HFFc6 (cell line): Measurements from ENCODE around the gene ERGIC3. TPM values are rescaled to one million over a fixed set of nuclear protein-coding genes. Genes with fewer than 3 reads are reported as not detected.
A peak's percentile ranks its signal among the peaks of the same experiment; 100 is the strongest.

Experiments used
- DNase-seq: peaks from one replicate; pipeline ENCODE4 v3.0.0-alpha.2; 2018
- H3K27ac Mint-ChIP-seq: 2 replicates; pipeline ENCODE4 v1.8.0; 2020; ENCODE audit warnings: mild to moderate bottlenecking, mixed read lengths
- H3K27me3 Mint-ChIP-seq: 2 replicates; pipeline ENCODE4 v1.8.0; 2021; ENCODE audit warnings: mild to moderate bottlenecking, moderate library complexity, mixed read lengths; ENCODE audit not compliant: insufficient read depth
- H3K36me3 Mint-ChIP-seq: 2 replicates; pipeline ENCODE4 v1.8.0; 2021; ENCODE audit warnings: low read depth, mixed read lengths
- H3K4me1 Mint-ChIP-seq: 2 replicates; pipeline ENCODE4 v1.8.0; 2020; ENCODE audit warnings: low read depth, mixed read lengths
- H3K4me3 Mint-ChIP-seq: 2 replicates; pipeline ENCODE4 v1.8.0; 2020; ENCODE audit warnings: mild to moderate bottlenecking, moderate library complexity, mixed read lengths
- H3K9me3 Mint-ChIP-seq: 2 replicates; pipeline ENCODE4 v1.8.0; 2020; ENCODE audit warnings: mild to moderate bottlenecking, mixed read lengths
- CTCF ChIP-seq: fragments of 200-600 bp; sonication (generic); IDR thresholded peaks from 2 replicates; pipeline ENCODE4 v1.5.0; 2021; ENCODE audit warnings: antibody characterized with exemption, mild to moderate bottlenecking
- total RNA-seq, 6 experiments: library from RNA; stranded (reverse); fragmentation: NEBNext Ultra II Directional; extraction: Animal tissue kit (Norgen Biotek cat#: 25700); gene quantifications; 2 replicates in 1 of 6; 3 replicates in 5 of 6; pipeline ENCODE4 v1.2.3, GENCODE V29; 2021

ERGIC3 gene
- total RNA-seq, 6 experiments from 2014 or later, result 231 to 275 (median 239) TPM

GRCh38 chr20:35600993-35601973, 59.4 kb downstream of the ERGIC3 start:
- Mint-ChIP-seq H3K4me1 (no peaks in the 10 kb centered on the region), H3K9me3 (no peaks in the 10 kb centered on the region), H3K4me3 (peak overlapping the region; percentile 74), H3K27me3 (peaks cover 40% of the 10 kb centered on the region), H3K27ac (no peak overlapping the region), H3K36me3 (no peaks in the 10 kb centered on the region)
- peak; percentile 25 for DNase-seq
- TF ChIP-seq CTCF, result peak; percentile 42

GRCh38 chr20:35601990-35602389, 60.1 kb downstream of the ERGIC3 start:
- H3K27ac Mint-ChIP-seq, result no peak overlapping the region
- H3K4me3 Mint-ChIP-seq, result no peak overlapping the region
- peaks cover 37% of the 10 kb centered on the region for H3K27me3 Mint-ChIP-seq
- H3K9me3 Mint-ChIP-seq, result no peaks in the 10 kb centered on the region
- peaks cover 3% of the 10 kb centered on the region; the same call in 1 of the 2 replicates for H3K4me1 Mint-ChIP-seq
- DNase-seq, result no peak
- H3K36me3 Mint-ChIP-seq, result no peaks in the 10 kb centered on the region
- no peak for TF ChIP-seq CTCF

GRCh38 chr20:35602851-35603495, 61.1 kb downstream of the ERGIC3 start:
- no peak for DNase-seq
- Mint-ChIP-seq H3K27ac (no peak overlapping the region), H3K9me3 (no peaks in the 10 kb centered on the region), H3K36me3 (no peaks in the 10 kb centered on the region), H3K4me1 (peaks cover 6% of the 10 kb centered on the region; the same call in 1 of the 2 replicates), H3K4me3 (no peak overlapping the region), H3K27me3 (peaks cover 35% of the 10 kb centered on the region)
- no peak for TF ChIP-seq CTCF

GRCh38 chr20:35603695-35604448, 62.0 kb downstream of the ERGIC3 start:
- no peaks in the 10 kb centered on the region for H3K9me3 Mint-ChIP-seq
- DNase-seq, result no peak
- peaks cover 29% of the 10 kb centered on the region for H3K27me3 Mint-ChIP-seq
- H3K36me3 Mint-ChIP-seq, result no peaks in the 10 kb centered on the region
- TF ChIP-seq CTCF, result no peak
- peaks cover 6% of the 10 kb centered on the region; the same call in 1 of the 2 replicates for H3K4me1 Mint-ChIP-seq
- no peak overlapping the region for H3K4me3 Mint-ChIP-seq
- H3K27ac Mint-ChIP-seq, result no peak overlapping the region

- H3K4me1 Mint-ChIP-seq, result peaks cover 6% of the 10 kb centered on the region; the same call in 1 of the 2 replicates
- H3K36me3 Mint-ChIP-seq, result no peaks in the 10 kb centered on the region
- H3K4me3 Mint-ChIP-seq, result no peak overlapping the region
- no peaks in the 10 kb centered on the region for H3K9me3 Mint-ChIP-seq
- H3K27ac Mint-ChIP-seq, result no peak overlapping the region
- TF ChIP-seq CTCF, result peak; percentile 69
- DNase-seq, result no peak
- peaks cover 29% of the 10 kb centered on the region for H3K27me3 Mint-ChIP-seq
Observed at GRCh38 chr20:35604449-35604747, 62.5 kb downstream of the ERGIC3 start.
